ENCODE measurements around the gene OPRL1. TPM values are rescaled to one million over a fixed set of nuclear protein-coding genes. Genes with fewer than 3 reads are reported as not detected.

The OPRL1 gene
- total and polyA plus RNA-seq, 2 of the 8 experiments (the other 6 are each of a cell fraction or from before 2014, with no cell fraction given): 0.63 to 0.98 TPM

DNA sequence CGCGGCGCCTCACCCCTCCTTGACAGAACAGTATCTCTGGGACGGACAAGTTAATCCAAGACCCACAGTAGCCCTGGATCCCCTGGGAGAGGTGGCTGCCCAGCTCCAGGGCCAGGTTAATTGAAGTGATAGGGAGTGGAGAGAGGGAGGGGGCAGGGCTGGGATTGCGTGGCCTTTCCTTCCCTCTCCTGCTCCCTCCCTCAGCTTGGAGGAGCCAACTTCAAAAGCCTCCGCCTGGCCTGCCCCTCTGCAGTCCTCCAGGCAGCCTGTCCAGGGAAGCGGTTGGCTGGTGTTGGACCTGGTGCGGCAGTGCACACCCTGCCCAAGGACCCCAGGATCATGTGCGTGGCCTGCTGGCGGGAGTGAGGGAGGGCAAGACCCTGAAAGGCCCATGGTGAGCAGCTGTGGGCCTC, 43.9 kb upstream of the OPRL1 start, which contains the start of gene C20orf204:
C20orf204 (plus strand) TSS at position 250 of the 413 bp plus-strand sequence; CDS start at position 392, 142 bp downstream.
- Histone ChIP-seq H3K56ac (replicated peaks; ENCODE audit: insufficient read length, low read depth, low read length) (no peak within 1 kb of the TSS), H3K36me3 (ENCODE audit: control insufficient read depth in 2 of 4, insufficient read depth in 4 of 4, low read length in 3 of 4) (peaks cover 4 to 14% (median 7%) of the 10 kb centered on the region in 4 experiments; a peak in 5 of 8 replicates), H3K79me1 (ENCODE audit: low read depth, low read length) (no peaks in the 10 kb centered on the region; the same call in 1 of the 2 replicates), H3K4me1 (replicated peaks in 1 of 4; ENCODE audit: control insufficient read depth in 3 of 4, insufficient read depth in 4 of 4, low read length in 3 of 4) (peaks cover 0 to 19% (median 15%) of the 10 kb centered on the region in 4 experiments; a peak in 6 of 7 replicates), H3K27me3 (replicated peaks in 1 of 4; ENCODE audit: control insufficient read depth in 3 of 4, extremely low read depth in 1 of 4, insufficient read depth in 3 of 4, low read length in 3 of 4) (peaks cover 8 to 35% (median 27%) of the 10 kb centered on the region in 4 experiments), H2AK5ac (ENCODE audit: low read depth, low read length) (peak within 1 kb of the TSS; percentile 39; the same call in 1 of the 2 replicates), H4K5ac (ENCODE audit: insufficient read length, low read depth, low read length) (peak within 1 kb of the TSS; percentile 47), H2BK20ac (ENCODE audit: low read length) (peak within 1 kb of the TSS; percentile 61; the same call in 1 of the 2 replicates), H3K4ac (replicated peaks; ENCODE audit: insufficient read length, low read depth, low read length) (no peak within 1 kb of the TSS), H3K14ac (ENCODE audit: insufficient read length) (no peak within 1 kb of the TSS), H2AFZ (ENCODE audit: low read length) (no peak within 1 kb of the TSS), H2BK5ac (ENCODE audit: low read depth, low read length) (peak within 1 kb of the TSS; percentile 84), H3K23ac (ENCODE audit: insufficient read length) (no peak within 1 kb of the TSS), H3K27ac (ENCODE audit: low read depth, low read length) (0 out of 2 replicates have a peak within 1 kb of the TSS, but pooled peaks have one; percentile 19), H3K4me2 (ENCODE audit: insufficient read depth in 1 of 2, low read depth in 2 of 2, low read length in 2 of 2) (peak within 1 kb of the TSS in 1 of 2 experiments; percentile 14; a peak in 3 of 4 replicates), H4K8ac (ENCODE audit: extremely low read depth, insufficient read depth, low read length) (peak within 1 kb of the TSS; percentile 4; the same call in 1 of the 2 replicates), H2BK120ac (replicated peaks; ENCODE audit: low read depth, low read length) (no peak within 1 kb of the TSS), H3K79me2 (ENCODE audit: control insufficient read depth in 1 of 2, insufficient read depth in 2 of 2, low read length in 2 of 2) (no peaks in the 10 kb centered on the region), H3K9ac (replicated peaks in 1 of 4; ENCODE audit: extremely low read depth in 1 of 4, low read depth in 3 of 4, low read length in 3 of 4) (no peak within 1 kb of the TSS), H2BK15ac (ENCODE audit: low read length) (no peak within 1 kb of the TSS), H3K18ac (ENCODE audit: extremely low read depth, low read length) (peak within 1 kb of the TSS; percentile 83), H3K9me3 (ENCODE audit: insufficient read depth in 2 of 2, low read depth in 1 of 2, low read length in 1 of 2) (no peaks in the 10 kb centered on the region), H3K23me2 (ENCODE audit: low read depth, low read length) (peaks cover 3% of the 10 kb centered on the region; the same call in 1 of the 2 replicates), H2BK12ac (ENCODE audit: low read depth, low read length) (peak within 1 kb of the TSS; percentile 60; the same call in 1 of the 2 replicates), H3K4me3 (ENCODE audit: extremely low read depth in 1 of 4, insufficient read depth in 2 of 4, low read depth in 3 of 4, low read length in 4 of 4) (no peak within 1 kb of the TSS; a peak in 1 of 8 replicates), H4K20me1 (replicated peaks in 1 of 2; ENCODE audit: control insufficient read depth in 1 of 2, insufficient read depth in 2 of 2, low read length in 2 of 2) (peaks cover 0 to 3% of the 10 kb centered on the region in 2 experiments), H4K91ac (replicated peaks; ENCODE audit: insufficient read length, low read length) (peak within 1 kb of the TSS; percentile 42)
- 85% methylated on average over 5 of the region's 10 CpGs; no CpG with 5 or more reads in 1 of the 2 experiments for WGBS, 2 experiments (ENCODE audit: extremely low coverage in 1 of 2, insufficient coverage in 1 of 2, insufficient read length in 1 of 2, insufficient replicate concordance in 2 of 2, low coverage in 1 of 2, low lambda C conversion rate in 2 of 2, missing lambda C conversion rate in 1 of 2)
- POLR2A ChIA-PET (ENCODE audit: partially characterized antibody): interaction anchor here (1.0 to 1.9 kb wide), 8 partner anchors 8 to 53 kb away, joined by 3 to 8 read pairs (median 4); partner anchors contain the start of gene TCEA2
- no peak for FAIRE-seq
- CTCF ChIA-PET (ENCODE audit: partially characterized antibody): interaction anchor here (1.1 to 7.3 kb wide), 7 partner anchors 18 to 84 kb away, joined by 3 to 73 read pairs (median 11); partner anchors contain the start of gene PRPF6
- no peak for DNase-seq (ENCODE audit: low read depth in 1 of 2, low spot score in 2 of 2)
- TF ChIP-seq SIN3A (conservative IDR thresholded peaks at IDR 0.05 in 1 of 2, IDR thresholded peaks at IDR 0.05 in 1 of 2; ENCODE audit: low read depth in 1 of 2, low read length in 2 of 2) (peak in 1 of 2 experiments; percentile 51; a peak in 1 of 4 replicates), SAP30 (IDR thresholded peaks at IDR 0.05; ENCODE audit: insufficient read depth, insufficient replicate concordance, low read length) (no peak), CTBP2 (IDR thresholded peaks at IDR 0.05; ENCODE audit: borderline replicate concordance, insufficient read depth, insufficient read length, low read length) (peak; percentile 81), CREB1 (IDR thresholded peaks at IDR 0.05) (0 out of 2 replicates have a peak, but pooled peaks have one; percentile 8), EGR1 (IDR thresholded peaks at IDR 0.05; ENCODE audit: borderline replicate concordance, low read depth, low read length) (peak; percentile 35; the same call in 1 of the 2 replicates), KDM1A (IDR thresholded peaks at IDR 0.05; ENCODE audit: borderline replicate concordance, low read length) (0 out of 2 replicates have a peak, but pooled peaks have one; percentile 13)
